Naive thymus-derived CD8-positive, alpha-beta T cell (primary cell): ENCODE results near the gene PSG1. TPM values are rescaled to one million over a fixed set of nuclear protein-coding genes. Genes with fewer than 3 reads are reported as not detected.
"Not testable (repeated sequence)": the region's sequence is repeated elsewhere in the genome, so short reads cannot be mapped to it uniquely, and the experiment has no call there.

Source experiments
- ATAC-seq, 2 donors: fragments of 150-1000 bp; cut with Tn5 transposase in 1 of 2; sonication (Bioruptor Pico), chemical (Tn5 transposase) in 1 of 2; 1 replicate in 1 of 2; 2 replicates in 1 of 2; pipeline ENCODE4 v1.10.0; 2021; ENCODE audit warnings: mild to moderate bottlenecking in 2 of 2, moderate library complexity in 2 of 2
- POLR2A ChIA-PET: fragments of 350-600 bp; sonication (Branson Sonifier 250); formaldehyde crosslinking; loops from one replicate; lab custom pipeline; 2021; ENCODE audit warnings: antibody characterized with exemption; lab: Charles Lee
- DNase-seq, 10 donors: peaks; one replicate each; pipeline versions ENCODE4 v3.0.0 to v3.0.0-alpha.2; 2020 to 2022
- H3K27ac Mint-ChIP-seq, 10 donors: one replicate each; pipeline ENCODE4 v1.8.0; 2020 to 2022; ENCODE audit warnings: mild to moderate bottlenecking in 10 of 10, mixed read lengths in 10 of 10, moderate library complexity in 4 of 10, inconsistent platforms in 1 of 10
- H3K27me3 Mint-ChIP-seq, 5 donors: one replicate each; pipeline ENCODE4 v1.8.0; 2021 to 2022; ENCODE audit warnings: mixed read lengths in 5 of 5
- H3K36me3 Mint-ChIP-seq, 3 donors: one replicate each; pipeline ENCODE4 v1.8.0; 2020 to 2022; ENCODE audit warnings: mixed read lengths in 3 of 3, mild to moderate bottlenecking in 2 of 3, inconsistent platforms in 1 of 3
- H3K4me1 Mint-ChIP-seq, 4 donors: one replicate each; pipeline ENCODE4 v1.8.0; 2021 to 2022; ENCODE audit warnings: mixed read lengths in 4 of 4
- H3K4me3 Mint-ChIP-seq, 10 donors: one replicate each; pipeline ENCODE4 v1.8.0; 2020 to 2022; ENCODE audit warnings: mild to moderate bottlenecking in 10 of 10, mixed read lengths in 10 of 10, moderate library complexity in 6 of 10, inconsistent platforms in 1 of 10
- H3K9me3 Mint-ChIP-seq, 9 donors: one replicate each; pipeline ENCODE4 v1.8.0; 2020 to 2022; ENCODE audit warnings: mixed read lengths in 9 of 9, mild to moderate bottlenecking in 3 of 9, inconsistent platforms in 1 of 9, moderate library complexity in 1 of 9
- polyA plus RNA-seq, 3 donors: library from polyadenylated mRNA; unstranded; fragments of 300-500 nt; fragmentation: Illumina TruSeq; gene quantifications; one replicate each; pipeline ENCODE4 v1.2.3, GENCODE V29; 2021
- total RNA-seq, 8 experiments: library from RNA in 2 of 8; stranded (reverse) in 2 of 8; gene quantifications; one replicate each; pipeline ENCODE4 v1.2.3 and lab custom pipeline; 2021 to 2026

PSG1 gene
- total and polyA plus RNA-seq, 5 experiments from 2014 or later, result not detected

DNA sequence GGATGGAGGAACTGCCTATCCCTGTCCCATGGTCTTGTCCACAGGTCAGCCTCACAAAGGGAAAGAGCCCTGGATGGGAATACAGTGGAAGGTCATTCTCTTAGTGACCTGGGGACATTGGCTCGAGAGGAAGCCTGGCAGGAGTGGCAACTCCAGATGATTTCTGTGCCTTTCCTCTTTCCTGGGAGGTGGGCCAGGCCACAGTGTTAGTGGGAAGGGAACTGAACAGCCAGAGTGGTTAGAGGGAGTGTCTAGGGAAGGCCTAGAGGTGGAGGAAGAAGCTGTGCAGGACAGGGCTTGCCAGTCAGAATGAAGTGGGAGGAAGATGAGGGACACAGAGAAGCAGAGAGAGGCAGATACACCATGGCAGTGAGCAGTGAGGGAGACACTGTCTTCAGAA, 3.6 kb downstream of the PSG1 start:
- H3K4me3 Mint-ChIP-seq, DNase-seq, H3K36me3 Mint-ChIP-seq, ATAC-seq, POLR2A ChIA-PET, H3K9me3 Mint-ChIP-seq, H3K4me1 Mint-ChIP-seq: not testable (repeated sequence)
- Mint-ChIP-seq H3K27me3 (peaks cover 2 to 30% (median 4%) of the 10 kb centered on the region in 5 donors), H3K27ac (peak overlapping the region in 1 of 10 donors; percentile 34)

DNA sequence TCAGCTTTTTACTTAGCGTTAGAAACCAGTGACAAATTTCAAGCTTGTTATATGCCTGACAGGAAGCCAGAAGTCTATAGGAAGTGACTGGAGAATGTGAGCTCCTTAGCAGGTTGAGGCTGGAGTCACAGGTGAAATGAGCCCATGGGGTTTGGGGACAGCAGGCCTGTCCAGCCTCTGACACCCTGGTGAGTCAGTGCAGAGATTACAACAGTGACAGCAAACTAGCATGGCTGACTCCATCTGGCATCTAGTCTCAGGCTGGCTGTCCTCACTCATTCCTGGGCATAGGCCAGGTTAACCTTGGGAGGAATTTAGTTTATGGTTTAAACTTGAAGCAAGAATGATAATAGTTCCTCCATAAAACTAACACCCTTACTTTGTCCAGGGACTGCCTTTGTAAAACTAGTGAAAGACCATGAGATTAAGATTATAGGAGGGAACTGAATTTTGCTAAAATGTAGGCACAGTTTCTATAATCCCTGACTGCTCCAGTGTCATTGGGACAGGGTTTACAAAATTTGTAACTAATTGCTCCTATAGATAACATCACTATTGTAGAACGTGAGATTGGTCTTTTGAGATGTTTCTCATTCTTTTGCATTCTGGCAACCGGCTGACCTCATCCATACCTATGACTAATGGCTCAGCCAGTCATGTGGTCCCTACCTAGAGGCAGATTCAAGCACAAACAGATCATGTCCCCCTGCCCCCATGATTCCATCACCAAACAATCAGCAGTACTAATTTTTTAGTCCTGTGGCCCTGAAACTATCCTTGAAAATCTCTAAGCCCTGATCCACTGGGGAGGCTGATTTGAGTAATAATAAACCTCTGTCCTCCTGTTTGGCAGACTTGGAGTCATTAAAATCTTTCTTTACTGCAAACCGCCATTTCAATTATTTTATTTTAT, 4.4 kb downstream of the PSG1 start:
- H3K4me1 Mint-ChIP-seq, ATAC-seq, H3K36me3 Mint-ChIP-seq, DNase-seq, H3K27ac Mint-ChIP-seq, POLR2A ChIA-PET, H3K9me3 Mint-ChIP-seq, H3K4me3 Mint-ChIP-seq: not testable (repeated sequence)
- H3K27me3 Mint-ChIP-seq, result peaks cover 0 to 24% (median 2%) of the 10 kb centered on the region in 5 donors

DNA sequence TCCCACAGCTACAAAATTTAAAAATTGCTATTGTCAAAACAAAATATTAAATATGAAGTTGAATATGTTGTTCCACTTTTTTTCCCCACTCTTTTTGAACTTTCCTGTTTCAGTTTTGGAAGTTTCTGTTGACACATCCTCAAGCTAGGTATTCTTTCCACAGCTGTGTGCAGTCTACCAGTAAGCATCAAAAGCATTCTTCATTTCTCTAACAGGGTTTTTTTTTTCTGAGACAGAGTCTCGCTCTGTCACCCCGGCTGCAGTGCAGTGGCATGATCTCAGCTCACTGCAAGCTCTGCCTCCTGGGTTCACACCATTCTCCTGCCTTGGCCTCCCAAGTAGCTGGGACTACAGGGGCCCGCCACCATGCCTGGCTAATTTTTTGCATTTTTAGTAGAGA, 5.4 kb downstream of the PSG1 start:
- not testable (repeated sequence) for H3K4me1 Mint-ChIP-seq, ATAC-seq

DNA sequence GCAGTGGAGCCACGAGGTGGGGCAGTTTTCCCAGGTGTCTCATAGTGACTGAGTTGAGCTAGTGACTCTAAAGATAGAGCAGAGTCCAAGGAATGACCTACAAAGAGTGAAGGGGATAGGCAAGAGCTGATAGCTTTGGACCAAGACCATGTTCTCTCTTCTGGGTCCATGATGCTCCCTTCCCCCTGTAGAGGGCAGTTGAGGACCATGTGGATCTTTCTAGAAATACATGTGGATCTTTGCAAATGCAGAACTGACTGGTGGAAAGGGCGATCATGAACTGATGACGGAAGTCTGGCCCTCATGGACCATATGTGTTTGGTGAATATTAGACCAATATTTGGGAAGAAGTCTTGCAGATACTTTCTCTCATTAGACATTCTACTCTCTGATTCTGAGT, 6.9 kb downstream of the PSG1 start:
- Mint-ChIP-seq H3K27me3 (peaks cover 3 to 22% (median 11%) of the 10 kb centered on the region in 5 donors), H3K4me3 (no peak overlapping the region), H3K27ac (no peak overlapping the region), H3K9me3 (no peaks in the 10 kb centered on the region), H3K4me1 (no peaks in the 10 kb centered on the region), H3K36me3 (no peaks in the 10 kb centered on the region)
- DNase-seq (no peak), ATAC-seq (no peak)
- POLR2A ChIA-PET, result no interaction called here

More for the DNA sequence above, 5.4 kb downstream of the PSG1 start:
- POLR2A ChIA-PET, H3K4me3 Mint-ChIP-seq, DNase-seq, H3K36me3 Mint-ChIP-seq, H3K9me3 Mint-ChIP-seq, H3K27ac Mint-ChIP-seq: not testable (repeated sequence)
- peaks cover 0 to 24% (median 7%) of the 10 kb centered on the region in 5 donors for H3K27me3 Mint-ChIP-seq

GRCh38 chr19:42857544-42857867, 22.0 kb downstream of the PSG1 start:
- Mint-ChIP-seq H3K4me3 (no peak overlapping the region), H3K9me3 (peaks cover 0 to 8% (median 0%) of the 10 kb centered on the region in 9 donors), H3K36me3 (no peaks in the 10 kb centered on the region), H3K4me1 (peaks cover 0 to 2% (median 0%) of the 10 kb centered on the region in 4 donors), H3K27me3 (peaks cover 1 to 51% (median 23%) of the 10 kb centered on the region in 5 donors), H3K27ac (no peak overlapping the region)
- DNase-seq (no peak), ATAC-seq (no peak)
- POLR2A ChIA-PET, result no interaction called here

GRCh38 chr19:42856866-42857543, 22.5 kb downstream of the PSG1 start:
- Mint-ChIP-seq H3K27ac (peak overlapping the region in 1 of 10 donors; percentile 64), H3K27me3 (peaks cover 1 to 46% (median 23%) of the 10 kb centered on the region in 5 donors)
- H3K36me3 Mint-ChIP-seq, H3K4me3 Mint-ChIP-seq, ATAC-seq, H3K9me3 Mint-ChIP-seq, H3K4me1 Mint-ChIP-seq, POLR2A ChIA-PET: not testable (repeated sequence)
- peak in 1 of 10 donors; percentile 5 for DNase-seq

DNA sequence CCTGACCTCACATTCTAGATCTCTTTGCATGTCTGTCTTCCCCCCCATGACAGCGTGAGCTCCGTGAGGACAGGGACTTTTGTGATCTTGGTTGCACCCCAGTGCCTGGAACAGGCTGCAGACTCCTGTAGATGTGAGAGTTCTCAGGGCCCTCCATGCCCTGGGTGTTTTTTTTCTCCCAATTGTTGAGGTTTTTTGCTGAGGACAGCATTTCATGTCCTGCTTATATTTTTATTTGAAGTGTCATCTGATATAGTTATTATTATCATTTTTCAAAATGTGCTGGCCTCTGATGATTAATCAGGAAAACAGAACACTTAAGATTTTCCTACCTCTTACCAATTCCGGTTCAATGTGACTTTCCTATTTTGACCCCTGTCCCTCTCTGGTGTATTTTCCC, 24.8 kb downstream of the PSG1 start:
- ATAC-seq, H3K4me3 Mint-ChIP-seq, H3K36me3 Mint-ChIP-seq, H3K27ac Mint-ChIP-seq, H3K4me1 Mint-ChIP-seq, DNase-seq, POLR2A ChIA-PET, H3K9me3 Mint-ChIP-seq: not testable (repeated sequence)
- peaks cover 1 to 31% (median 23%) of the 10 kb centered on the region in 5 donors for H3K27me3 Mint-ChIP-seq

DNA sequence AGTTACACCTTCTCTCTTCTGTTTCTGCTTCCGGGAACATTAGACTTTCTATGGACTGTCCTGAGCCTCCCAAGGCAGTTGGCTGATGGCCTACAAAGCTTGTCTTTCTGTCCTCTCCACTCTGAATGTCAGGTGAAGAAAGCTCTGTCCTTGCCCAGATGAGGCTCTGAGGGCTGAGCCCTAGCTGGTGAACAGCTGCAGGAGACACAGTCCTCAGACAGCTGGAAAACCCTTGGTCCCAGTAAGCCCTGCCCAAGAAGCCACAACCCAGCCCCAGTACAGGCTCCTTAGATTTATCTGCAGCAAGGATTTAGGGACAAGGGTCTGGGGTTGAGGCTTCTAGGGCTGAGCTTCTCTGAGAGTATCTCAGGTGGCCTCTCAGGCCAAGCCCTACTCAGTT, 26.3 kb downstream of the PSG1 start:
- H3K4me3 Mint-ChIP-seq, DNase-seq, H3K36me3 Mint-ChIP-seq, H3K27ac Mint-ChIP-seq, ATAC-seq, H3K4me1 Mint-ChIP-seq, POLR2A ChIA-PET, H3K9me3 Mint-ChIP-seq: not testable (repeated sequence)
- peaks cover 1 to 31% (median 23%) of the 10 kb centered on the region in 5 donors for H3K27me3 Mint-ChIP-seq

GRCh38 chr19:42852821-42853220, 26.7 kb downstream of the PSG1 start:
- peaks cover 1 to 31% (median 21%) of the 10 kb centered on the region in 5 donors for H3K27me3 Mint-ChIP-seq
- POLR2A ChIA-PET, ATAC-seq, H3K27ac Mint-ChIP-seq, H3K4me3 Mint-ChIP-seq, H3K36me3 Mint-ChIP-seq, H3K4me1 Mint-ChIP-seq, H3K9me3 Mint-ChIP-seq, DNase-seq: not testable (repeated sequence)

- POLR2A ChIA-PET, H3K4me1 Mint-ChIP-seq, H3K9me3 Mint-ChIP-seq, H3K36me3 Mint-ChIP-seq, H3K4me3 Mint-ChIP-seq, ATAC-seq, DNase-seq: not testable (repeated sequence)
- Mint-ChIP-seq H3K27ac (peak overlapping the region in 1 of 10 donors; percentile 18), H3K27me3 (peaks cover 3 to 34% (median 13%) of the 10 kb centered on the region in 5 donors)
Observed at GRCh38 chr19:42851718-42852280, 27.7 kb downstream of the PSG1 start.

- H3K36me3 Mint-ChIP-seq, result no peaks in the 10 kb centered on the region
- H3K9me3 Mint-ChIP-seq, result peaks cover 0 to 3% (median 0%) of the 10 kb centered on the region in 9 donors
- POLR2A ChIA-PET, result no interaction called here
- H3K27me3 Mint-ChIP-seq, result peaks cover 3 to 28% (median 10%) of the 10 kb centered on the region in 5 donors
- H3K4me3 Mint-ChIP-seq, result no peak overlapping the region
- no peak overlapping the region for H3K27ac Mint-ChIP-seq
- no peaks in the 10 kb centered on the region for H3K4me1 Mint-ChIP-seq
- DNase-seq (no peak), ATAC-seq (no peak)
Observed at GRCh38 chr19:42850981-42851717, 28.4 kb downstream of the PSG1 start.

DNA sequence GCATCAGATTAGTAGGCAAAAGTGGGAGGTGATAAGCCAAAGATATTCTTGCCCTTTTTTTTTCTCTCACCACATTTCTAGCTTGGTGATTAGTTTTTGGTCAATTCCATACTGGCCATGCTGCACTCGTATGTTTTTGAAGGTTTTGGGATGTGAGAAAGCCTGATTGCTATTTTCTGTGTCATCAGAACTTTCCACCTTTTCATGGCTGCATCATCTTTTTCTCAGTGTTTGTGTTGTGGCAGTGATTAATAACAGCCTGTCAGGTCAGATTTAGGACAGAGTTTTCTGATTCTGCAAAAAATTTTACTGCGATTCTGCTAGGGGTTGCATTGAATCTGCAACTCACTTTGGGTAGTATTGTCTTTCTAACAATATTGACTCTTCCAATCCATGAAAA, 32.9 kb downstream of the PSG1 start:
- Mint-ChIP-seq H3K27ac (no peak overlapping the region), H3K4me1 (no peaks in the 10 kb centered on the region), H3K27me3 (peaks cover 3 to 34% (median 14%) of the 10 kb centered on the region in 5 donors), H3K4me3 (no peak overlapping the region), H3K9me3 (no peaks in the 10 kb centered on the region), H3K36me3 (no peaks in the 10 kb centered on the region)
- DNase-seq (no peak), ATAC-seq (no peak)
- POLR2A ChIA-PET, result no interaction called here
